Stimulated activated CD4-positive, alpha-beta T cell treated with anti-CD3 and anti-CD28 coated beads, Interleukin-4, amount 100 ng/mL, for 24 hours (primary cell): ENCODE measurements around the gene PRPS1L1.

ENCODE experiments used
- DNase-seq: peaks from one replicate; pipeline ENCODE4 v3.0.0-alpha.2; 2020

Gene PRPS1L1

DNA sequence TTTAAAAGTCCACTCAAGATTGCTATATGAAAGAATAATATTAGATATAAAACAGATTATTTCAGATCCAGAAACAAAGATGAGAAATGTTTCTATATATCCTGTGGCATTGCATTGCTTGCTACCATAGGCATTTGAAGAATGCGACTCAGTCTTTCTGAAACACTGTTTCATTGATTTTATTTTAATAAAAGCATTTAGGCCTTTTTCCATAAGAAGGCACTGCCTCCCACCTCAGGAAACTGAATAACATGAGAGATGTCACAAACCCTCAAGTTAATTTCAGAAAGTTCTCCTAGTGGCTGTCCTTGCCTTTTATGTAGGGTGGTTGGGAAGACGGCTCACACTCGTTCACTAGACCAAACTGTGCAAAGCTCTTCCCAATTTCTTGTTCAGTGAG lies 23.3 kb downstream of the PRPS1L1 start:
- no peak for DNase-seq

DNA sequence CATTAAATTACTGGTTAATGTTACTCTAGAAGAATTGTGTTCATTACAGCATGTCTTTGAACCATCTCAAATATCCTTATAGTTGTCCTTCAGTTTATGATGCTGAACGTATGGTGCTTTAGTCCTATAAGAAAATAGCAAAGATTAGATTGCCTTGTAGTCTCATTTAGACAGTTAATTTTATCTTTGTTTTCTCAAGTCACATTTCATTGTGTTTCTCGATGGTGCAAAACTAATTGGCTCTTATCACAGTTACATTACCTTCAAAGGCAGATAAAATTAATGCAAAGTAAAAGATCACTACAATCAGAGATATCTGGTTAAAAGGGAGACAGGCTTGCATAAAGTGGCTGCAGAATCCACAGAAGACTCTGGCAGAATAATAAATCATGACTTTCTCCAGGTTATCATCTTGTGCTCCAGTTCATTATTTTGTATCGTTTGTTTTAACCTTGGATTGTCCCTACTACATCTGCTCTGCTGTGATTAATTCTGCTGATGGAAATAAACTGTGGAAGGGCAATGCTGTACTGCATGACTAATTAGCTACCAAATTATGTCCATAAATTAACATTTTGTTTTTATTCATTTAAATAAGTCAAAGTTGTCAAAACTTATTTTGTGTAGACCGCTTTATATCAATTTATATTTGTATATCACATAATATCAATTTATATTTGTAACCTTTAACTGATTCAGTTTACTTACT lies 24.2 kb downstream of the PRPS1L1 start:
- DNase-seq = no peak

DNA sequence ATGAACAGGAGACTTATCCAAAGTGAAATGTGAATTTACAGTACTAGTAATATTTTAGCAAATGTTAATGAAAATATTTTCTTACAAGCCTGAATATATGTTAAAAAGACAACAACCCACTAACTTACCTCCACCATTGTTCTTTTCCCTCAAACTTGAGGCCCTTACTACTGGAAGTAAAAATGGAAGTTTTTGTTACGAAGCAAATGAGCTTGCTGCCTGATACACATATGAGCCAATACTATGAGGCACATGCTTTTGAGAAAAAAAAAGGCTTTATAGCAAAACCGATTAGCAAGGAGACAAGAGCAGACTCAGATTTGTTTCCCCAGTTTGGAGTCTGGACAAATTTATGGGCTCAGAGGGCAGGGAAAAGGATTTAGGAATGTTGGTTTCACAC lies 29.0 kb downstream of the PRPS1L1 start:
- DNase-seq = no peak

DNA sequence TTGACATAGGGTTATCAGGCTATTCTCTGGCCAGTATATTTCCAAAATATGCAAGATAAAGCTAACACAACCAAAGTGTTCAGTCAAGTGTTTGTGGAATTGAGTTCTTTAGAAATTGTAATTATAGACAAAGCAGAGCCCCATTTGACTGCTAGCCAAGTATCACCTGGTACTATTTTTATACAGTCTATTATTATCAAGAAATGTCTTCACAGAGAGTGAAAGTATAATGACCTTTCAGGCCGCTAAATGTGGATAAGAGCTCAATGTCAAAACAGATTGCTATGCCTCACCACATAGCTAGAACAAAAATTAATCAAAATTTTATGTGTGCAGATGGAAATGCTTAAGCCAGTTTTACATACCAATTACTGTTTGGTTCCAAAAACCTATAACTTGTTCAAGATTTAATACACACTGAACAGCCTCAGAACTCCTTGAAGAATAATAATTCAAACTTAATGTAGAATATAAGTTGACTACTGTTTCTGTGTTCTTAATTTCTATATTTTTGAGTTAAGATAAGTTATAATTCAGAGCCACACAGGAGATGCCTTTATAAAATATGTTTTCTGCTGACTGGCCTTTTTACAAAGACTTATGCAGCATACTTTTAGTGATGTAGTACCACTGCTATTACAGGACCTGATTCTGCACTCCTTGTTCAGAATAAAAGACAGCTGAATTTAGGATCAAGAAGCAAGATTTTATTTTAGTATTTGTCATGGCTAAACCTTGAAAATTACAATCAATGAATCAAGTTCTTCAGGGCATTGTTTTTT lies 31.0 kb downstream of the PRPS1L1 start:
- DNase-seq = no peak

DNA sequence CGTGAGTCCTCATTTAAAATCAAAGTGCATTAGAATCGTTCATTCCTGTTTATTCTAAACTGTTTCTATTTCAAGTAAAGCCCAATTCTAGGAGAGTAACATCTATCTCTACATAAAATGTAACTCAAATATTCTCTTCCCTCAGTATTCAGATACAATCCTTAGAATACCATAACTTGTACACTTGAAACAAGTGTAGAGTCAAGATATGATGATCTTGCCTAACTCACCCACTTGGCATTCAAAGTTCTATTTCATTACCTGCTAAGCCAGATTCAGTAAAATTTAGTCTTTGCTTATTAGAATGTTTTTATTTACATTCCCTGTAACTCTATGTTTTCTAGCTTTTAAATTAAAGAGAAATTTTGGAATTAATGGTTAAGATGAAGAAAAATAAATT lies 31.6 kb downstream of the PRPS1L1 start:
- no peak for DNase-seq

DNA sequence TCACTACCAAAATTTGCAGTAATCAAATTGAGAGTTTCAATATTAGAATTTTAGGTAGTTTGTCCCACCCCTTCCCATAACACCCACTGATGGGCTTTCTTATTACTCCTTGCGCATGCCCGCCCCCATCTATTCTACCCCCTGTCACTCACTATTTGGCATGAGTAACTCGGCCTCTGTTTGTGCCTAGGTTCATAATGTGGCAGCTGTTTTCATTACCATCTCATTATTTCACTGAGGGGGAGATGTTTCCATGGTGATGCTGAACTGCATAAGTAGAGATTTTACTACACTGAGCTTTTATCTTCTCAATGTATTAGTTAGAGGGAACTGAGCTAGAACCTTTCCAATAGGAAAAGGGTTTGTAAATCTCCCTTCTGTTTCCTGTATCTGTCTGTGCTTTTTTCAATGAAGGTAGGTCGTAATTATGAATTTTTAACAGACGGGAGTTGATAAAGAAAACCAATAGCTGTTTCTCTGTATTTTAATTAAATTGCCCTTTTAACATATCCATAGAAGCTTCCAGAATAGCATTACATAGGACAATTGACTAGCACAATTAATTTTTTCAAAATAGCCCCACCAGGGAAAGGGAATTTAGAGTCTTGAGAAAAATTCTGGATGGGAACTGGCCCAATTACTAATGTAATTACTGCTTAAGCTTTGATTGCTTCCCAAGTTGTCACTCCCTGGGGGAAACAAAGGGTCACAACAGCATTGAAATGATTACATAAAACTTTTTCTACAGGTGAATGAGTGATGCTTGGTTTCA lies 33.4 kb downstream of the PRPS1L1 start:
- peak; percentile 31 for DNase-seq

DNA sequence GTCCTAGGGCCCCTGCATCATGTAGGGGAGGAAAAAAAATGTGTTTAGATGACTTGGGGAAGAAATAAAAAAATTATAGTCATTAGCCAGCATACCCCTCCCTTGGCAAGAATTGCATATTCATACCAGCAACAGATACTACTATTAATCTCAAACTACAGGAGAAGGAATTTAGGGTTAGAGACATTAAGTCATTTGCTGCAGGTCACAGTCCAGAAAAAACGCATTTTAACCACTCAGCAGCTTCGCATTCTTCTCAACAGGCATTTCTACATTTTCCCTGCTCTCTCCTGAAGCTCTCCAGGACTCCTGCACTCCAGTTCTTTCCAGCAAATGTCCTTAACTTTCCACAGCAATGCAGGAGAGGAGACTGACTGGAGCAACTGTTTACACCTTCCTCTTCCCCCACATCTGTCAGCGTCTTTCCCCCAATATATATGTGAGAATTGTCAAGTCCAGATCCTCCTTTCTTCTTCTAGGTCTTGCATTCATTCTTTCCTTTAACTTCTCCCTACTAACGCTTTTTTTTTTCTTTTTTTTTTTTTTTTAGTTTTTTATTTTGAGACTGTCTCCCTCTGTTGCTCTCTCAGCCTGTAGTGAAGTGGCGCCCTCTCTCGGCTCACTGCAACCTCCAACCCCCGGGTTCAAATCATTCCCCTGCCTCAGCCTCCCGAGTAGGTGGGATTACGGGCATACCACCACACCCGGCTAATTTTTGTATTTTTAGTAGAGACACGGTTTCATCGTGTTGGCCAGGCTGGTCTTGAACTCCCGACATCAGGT lies 35.6 kb downstream of the PRPS1L1 start:
- DNase-seq = peak; percentile 11

DNA sequence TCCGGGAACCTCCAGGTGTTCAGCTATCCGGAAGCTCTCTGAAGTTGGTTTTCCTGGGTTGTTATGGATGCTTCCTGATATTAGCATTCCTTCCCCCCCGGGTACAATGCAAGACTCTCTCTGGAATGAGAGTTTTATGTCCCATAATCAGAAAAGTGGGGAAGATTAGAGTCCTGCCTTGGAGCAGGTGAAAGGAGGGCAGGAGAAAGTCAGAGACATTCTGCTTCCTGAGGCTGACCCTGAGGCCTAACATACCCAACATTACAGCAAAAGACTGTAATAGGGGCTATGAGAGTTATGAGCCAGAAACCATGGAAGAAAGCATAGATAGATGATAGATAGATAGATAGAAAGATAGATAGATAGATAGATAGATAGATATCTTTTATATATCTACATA lies 36.9 kb downstream of the PRPS1L1 start:
- DNase-seq = no peak

DNA sequence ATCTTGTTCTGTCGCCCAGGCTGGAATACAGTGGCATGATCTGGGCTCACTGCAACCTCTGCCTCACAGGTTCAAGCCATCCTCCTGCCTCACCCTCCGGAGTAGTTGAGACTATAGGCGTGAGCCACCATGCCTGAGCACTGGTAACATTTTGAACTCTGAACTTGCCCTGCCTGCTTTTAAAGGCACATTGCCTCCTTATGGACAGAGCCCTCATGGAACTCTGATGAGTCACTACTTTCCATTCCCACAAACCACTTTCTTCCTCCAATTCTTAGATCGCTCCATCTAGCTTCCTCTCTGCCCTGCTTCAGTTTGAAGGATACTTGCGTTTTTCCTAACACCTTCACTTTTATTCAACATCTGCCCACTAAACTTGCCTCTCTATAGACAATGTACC lies 38.1 kb downstream of the PRPS1L1 start:
- no peak for DNase-seq

DNA sequence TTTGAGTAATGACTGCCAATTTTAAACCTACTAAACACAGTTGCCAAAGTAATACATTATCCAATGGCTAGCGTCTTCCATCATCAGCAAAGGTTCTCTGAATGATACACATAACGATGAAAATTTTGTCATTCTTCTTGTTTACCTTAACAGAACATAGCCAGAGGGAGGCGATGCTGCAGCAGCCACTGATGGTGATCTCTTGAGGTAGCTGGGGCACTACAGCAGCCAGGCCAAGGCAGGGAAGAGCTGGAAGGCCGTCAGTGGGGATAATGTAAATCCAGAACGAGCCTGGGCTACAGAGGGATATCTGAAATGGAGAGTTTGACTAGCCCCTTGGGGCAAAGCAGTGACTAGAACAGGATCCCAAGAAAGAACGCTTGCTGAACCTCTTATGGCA lies 38.8 kb downstream of the PRPS1L1 start:
- DNase-seq = no peak

DNA sequence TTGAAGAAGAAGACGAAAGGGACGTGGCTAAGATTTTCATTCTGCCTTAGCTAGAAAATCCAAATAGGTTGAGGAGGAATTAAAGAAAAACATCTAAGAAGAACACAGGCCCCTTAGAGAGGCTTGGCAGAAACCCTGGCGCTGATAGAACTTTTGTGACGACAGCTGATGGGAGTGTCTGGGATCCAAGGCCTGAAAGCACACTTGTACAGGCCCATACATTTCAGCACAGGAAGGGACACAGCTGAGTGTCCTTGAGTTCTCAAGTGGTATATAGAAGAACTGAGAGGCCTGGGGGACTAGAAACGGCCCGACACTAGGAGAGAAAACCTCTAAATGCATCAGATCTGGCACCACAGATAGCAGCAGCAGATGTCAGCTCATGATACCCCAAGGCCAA lies 39.5 kb downstream of the PRPS1L1 start:
- no peak for DNase-seq

DNA sequence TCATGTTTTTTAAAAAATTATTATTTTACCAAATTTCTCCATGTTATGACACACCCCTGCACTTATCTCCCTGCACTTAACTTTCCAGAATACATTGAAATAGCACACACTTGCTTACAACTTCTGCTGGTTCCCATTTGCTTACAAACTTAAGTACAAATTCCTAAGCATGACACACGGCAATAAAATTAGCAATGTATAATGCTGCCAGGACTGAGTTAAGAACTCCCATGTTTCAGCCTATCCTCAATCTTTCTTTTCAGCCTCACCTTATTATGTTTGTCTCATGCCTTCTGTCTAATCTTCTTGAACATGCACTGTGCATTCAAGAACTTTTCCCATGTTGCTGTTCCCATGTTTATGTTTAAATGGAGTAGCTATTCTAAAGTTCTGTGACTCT lies 40.8 kb downstream of the PRPS1L1 start:
- DNase-seq = no peak

DNA sequence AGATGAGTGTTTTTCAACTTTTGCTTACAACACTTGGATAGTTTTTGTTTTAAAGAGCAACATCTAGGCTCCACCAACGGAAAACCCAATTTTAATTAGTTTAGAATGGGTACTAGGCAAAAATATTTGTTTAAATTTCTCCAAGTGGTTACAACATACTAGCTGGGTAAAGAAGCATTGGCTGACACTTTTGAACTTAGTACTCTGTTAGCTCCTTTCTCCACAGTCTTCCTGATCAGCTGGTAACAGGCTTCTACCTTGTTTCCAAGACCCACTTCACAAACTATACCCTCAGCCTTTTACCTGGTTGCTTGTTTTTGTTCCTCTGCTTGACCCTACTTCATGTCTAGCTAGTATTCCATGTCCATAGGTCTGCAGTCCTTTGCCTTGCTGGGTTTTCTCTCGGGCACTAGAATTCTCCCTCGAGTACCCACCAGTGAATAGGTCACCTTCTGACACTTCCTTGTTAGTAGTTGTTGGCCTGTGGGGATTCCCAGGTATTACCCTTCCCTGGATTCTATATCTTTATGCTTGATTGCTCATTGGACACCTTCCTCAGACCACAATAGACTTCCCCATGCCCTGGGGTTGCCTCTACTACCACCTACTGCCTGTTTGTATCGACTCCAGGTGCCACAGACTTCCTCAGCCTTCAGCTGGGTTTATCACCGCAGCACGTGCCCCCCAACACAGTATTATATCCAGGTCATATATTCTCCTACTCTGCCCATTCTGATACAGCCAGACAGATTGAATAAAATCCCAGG lies 42.0 kb downstream of the PRPS1L1 start:
- DNase-seq = no peak

DNA sequence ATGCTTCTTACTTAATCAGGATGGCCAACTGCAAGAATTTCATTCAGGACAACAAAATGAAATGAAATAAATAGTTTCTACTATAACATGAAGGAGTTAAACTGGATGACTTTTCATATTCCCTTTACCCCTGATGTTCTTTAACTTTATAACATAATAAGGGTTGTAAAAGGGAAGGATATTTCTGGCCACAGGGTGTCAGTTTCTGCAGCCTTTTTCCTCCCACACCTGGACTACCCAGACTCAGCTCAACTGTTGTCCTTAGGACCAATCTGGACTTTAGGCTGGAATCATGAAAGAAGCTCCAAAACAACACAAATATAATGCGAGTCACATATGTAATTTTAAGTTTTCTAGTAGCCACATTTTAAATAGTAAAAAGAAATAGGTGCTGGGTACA lies 43.4 kb downstream of the PRPS1L1 start:
- no peak for DNase-seq

DNA sequence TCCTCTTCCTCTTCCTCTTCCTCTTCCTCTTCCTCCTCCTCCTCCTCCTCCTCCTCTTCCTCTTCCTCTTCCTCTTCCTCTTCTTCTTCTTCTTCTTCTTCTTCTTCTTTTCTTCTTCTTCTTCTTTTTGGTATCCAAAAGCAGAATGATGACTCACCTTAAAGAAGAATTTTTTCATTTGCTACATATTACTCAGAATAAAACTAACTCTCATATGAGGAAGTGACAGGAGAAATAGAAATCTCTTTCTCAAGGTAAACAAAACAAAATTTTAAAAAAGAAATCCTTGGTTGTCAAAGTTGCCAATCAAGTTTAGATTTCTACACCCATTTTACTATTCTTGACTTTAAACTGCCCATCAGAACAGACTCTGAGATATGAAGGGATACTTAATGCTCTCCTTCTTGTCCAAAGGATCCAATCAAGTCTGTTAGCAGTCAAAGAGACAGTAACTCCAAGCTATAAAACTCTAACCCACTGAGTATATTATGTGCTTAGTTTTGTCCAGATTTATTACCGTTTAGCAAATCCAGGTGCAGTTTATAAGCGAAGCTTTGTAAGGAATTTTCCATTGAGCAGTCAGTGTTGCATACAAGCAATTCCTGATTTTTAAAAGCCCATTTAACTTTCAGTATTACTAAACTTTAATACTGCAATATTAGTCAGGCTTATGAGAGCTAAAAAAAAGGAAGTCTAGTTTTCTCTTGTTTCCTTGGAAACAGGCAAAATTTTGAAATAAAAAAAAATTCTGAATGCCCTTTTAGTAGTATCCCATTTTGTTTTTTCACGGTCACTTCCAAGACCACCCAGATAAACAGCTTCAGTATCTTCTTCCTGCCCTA lies 44.2 kb downstream of the PRPS1L1 start:
- no peak for DNase-seq

DNA sequence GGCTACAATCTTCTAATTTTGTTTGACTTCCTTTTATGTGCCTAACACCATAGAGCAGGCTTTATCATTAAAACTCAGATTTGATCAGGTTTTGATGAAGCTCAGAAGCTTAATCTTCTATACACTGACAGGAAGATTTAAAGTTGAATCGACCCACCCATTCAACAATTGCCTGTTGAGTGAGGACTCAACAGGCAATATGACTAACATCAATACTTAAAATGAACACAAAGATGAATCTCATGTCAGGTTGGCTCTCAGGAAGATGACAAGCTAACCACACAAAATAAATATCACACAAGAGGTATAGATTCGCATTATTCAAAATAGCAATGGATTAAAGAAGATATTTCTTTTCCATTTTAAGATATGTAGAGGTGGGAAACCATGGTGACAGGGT lies 50.7 kb downstream of the PRPS1L1 start:
- DNase-seq = no peak
